ENCODE results near the gene ZNF41. TPM values are rescaled to one million over a fixed set of nuclear protein-coding genes. Genes with fewer than 3 reads are reported as not detected.
"Not testable (repeated sequence)": the region's sequence is repeated elsewhere in the genome, so short reads cannot be mapped to it uniquely, and the experiment has no call there.

The ZNF41 gene
- polyA plus RNA-seq, 3 donors: 1.3 to 3.5 (median 2.1) TPM

DNA sequence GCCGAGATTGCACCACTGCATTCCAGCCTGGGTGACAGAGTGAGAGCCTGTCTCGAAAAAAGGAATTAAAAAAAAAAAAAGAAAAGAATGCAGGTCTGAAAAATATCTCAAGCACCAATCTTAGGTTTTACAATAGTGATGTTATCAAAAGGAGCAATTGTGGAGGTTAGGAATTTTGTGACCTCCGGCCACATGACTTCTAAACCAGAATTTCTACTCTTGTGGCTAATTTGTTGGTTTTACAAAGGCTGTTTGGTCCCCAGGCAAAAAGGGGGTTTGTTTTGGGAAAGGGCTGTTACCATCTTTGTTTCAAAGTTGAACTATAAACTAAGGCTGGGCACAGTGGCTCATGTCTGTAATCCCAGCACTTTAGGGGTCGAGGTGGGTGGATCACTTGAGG, 15.4 kb upstream of the ZNF41 start:
- WGBS, 3 donors: 53 to 79% (median 75%) methylated on average over 4 of the region's 4 CpGs
- no peak overlapping the region for H3K27ac ChIP-seq (ENCODE audit: low read depth, low read length)

DNA sequence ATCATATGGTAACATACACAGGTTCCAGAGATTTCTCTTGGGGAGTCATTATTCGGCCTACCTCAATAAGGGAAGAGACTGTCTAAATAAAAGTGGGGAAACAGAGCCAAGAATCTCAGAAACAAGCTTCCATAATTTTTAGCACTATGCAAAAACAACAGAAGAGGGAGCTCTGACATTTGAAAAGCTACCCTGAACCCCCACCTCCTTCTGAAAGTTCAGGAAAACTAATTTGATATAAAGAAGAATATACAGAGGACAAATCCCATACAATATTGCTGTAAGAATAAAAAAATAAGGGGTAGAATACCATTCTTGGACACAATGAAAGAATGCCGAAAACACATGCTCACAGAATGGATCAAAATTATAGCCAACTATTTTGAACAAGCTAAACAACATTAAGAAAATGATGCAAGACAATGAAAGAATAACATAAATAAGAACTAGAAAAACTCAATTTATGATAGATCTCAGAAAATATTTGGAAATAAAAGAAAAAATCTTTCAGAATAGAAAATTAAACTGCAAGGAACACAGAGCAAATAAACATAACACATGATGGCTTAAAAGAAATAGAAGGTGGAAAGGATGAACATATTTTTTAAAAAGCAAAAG, 14.4 kb upstream of the ZNF41 start:
- 52 to 61% (median 57%) methylated on average over 2 of the region's 2 CpGs for WGBS, 3 donors

DNA sequence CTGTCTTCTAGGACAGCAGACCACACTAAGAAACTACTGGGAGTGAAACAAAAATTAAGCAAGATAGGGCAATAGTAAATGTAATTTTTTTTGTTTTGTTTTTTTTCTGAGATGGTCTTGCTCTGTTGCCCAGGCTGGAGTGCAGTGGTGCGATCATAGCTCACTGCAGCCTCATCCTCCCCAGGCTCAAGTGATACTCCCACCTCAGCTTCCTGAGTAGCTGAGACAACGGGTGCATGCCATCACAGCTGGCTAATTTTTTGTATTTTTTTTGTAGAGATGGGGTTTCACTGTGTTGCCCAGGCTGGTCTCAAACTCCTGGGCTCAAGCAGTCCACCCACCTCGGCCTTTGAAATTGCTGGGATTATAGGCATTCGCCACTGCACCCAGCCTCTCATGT, 9.1 kb upstream of the ZNF41 start:
- 77 to 87% (median 82%) methylated on average over 4 of the region's 4 CpGs for WGBS, 3 donors
- not testable (repeated sequence) for H3K27ac ChIP-seq (ENCODE audit: low read depth, low read length)

More for the DNA sequence above, 14.4 kb upstream of the ZNF41 start:
- no peak overlapping the region for H3K27ac ChIP-seq (ENCODE audit: low read depth, low read length)

DNA sequence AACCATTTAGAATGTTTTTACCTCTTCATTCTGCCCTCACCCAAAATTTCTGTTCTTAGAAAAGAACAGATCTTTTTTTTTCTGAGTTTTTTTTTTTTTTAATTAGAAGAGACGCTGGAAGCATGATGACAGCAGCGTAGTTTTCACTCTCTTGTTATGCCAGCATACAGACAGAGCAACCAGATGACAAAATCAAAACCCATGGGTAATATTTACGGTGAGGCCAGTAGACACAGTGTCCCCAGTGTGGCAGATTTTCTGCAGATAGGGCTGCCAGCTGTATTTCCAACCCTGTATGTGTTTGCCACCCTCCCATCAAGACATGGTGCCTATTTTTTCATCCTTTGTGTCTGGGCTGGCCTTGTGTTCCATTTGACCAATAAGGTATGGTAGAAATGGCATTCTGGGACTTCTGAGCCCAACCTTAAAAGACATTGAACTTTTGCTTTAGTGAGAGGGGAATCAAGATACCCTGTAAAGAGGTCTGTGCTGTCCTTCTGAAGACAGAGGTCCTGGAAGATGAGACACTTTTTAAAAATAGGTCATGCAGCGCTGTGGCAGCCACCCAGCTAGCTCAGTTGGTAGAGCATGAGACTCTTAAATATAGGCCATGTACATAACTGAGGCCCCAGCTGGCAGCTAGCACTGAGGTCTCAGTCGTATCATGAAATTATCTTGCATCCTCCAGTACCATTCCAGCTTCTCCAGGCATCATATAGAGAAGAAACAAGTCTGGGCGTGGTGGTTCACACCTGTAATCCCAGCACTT, 6.7 kb upstream of the ZNF41 start:
- WGBS, 3 donors: 71 to 92% (median 84%) methylated on average over 5 to 6 of the region's 6 CpGs
- no peak overlapping the region for H3K27ac ChIP-seq (ENCODE audit: low read depth, low read length)

DNA sequence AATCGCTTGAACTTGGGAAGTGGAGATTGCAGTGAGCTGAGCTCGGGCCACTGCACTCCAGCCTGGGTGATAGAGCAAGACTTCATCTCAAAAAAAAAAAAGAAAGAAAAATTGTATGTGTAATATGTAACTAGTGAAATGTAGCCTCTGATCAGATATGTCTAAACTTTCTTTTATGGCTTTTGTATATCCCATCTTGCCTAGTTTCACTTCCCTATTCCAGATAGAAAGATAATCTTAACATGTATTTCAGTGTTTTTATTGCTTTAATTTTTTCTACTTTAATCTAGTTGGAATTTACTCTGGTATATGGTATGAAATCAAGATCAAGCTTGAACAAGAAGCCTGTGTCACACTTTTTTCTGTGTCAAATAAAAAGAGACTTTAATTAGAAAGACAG, 1.9 kb upstream of the ZNF41 start:
- 66 to 86% (median 79%) methylated on average over 2 of the region's 2 CpGs for WGBS, 3 donors
- no peak overlapping the region for H3K27ac ChIP-seq (ENCODE audit: low read depth, low read length)

DNA sequence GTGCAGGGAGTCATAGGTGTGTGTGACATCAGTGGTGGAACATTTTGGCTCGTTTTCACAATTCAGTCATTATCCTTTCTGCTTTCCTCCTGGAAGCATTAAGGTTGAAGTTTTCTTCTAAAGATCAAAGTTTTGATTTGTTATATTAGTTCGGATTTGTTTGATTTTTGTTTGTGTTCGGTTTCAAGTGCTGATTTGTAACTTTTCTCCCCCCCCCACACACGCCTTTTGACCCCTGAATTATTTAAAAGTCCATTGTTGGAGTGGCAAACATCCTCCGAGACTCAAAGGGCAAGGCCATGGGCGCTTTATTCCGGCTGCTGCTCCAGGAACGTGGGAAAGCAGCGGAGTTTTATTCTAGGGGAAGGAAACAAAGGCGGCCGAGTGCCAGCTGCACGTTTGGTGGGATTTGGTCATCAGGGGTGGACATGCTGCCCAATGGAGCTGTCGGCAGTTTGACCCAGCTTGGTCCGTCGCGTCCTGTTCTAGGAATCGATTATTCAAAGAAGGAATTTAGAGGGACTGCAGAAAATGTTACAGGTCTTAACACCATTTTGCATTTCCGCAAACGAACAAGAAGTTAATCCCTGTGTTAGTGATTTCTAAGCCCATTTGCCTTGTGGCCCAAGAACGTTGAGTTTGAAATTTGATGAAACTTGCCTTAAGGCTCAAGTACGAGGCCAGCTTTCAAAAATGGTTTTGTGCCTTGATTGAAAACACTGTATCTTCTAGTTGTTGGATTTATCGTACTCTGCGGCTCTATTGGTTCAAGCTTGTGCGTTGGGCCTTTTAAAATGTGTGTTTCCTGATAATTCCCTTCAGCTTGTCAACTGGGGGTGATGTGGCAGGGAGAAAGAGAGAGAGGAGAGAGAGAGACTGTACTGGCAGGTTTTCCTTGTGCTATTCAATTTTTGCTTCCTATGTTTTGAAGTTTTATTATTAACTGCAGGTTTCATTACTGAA, 565 bp upstream of the ZNF41 start:
- H3K27ac ChIP-seq (ENCODE audit: low read depth, low read length): peak overlapping the region; percentile 75
- WGBS, 3 donors: 1 to 32% (median 2%) methylated on average over 24 of the region's 24 CpGs

DNA sequence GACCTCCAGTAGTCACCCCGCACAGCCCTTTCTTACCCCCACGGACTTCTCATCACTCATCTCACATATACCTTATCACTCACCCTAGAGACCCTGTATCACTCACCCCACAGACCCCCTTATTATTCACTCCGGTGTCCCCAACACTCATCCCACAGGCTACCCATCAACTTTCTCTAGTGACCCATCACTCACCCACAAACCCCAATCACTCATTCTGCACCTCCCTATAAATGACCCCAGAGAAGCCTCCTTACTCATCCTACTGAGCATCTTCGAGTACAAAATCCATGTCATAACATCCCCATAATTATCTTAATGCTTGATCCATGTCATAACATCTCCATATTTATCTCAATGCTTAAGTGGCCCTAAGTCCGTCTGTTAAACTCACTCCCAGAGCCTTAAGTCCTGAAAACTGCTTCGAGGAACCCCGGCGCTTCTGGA, 934 bp downstream of the ZNF41 start:
- 5 to 34% (median 14%) methylated on average over 8 of the region's 8 CpGs for WGBS, 3 donors
- no peak overlapping the region for H3K27ac ChIP-seq (ENCODE audit: low read depth, low read length)

DNA sequence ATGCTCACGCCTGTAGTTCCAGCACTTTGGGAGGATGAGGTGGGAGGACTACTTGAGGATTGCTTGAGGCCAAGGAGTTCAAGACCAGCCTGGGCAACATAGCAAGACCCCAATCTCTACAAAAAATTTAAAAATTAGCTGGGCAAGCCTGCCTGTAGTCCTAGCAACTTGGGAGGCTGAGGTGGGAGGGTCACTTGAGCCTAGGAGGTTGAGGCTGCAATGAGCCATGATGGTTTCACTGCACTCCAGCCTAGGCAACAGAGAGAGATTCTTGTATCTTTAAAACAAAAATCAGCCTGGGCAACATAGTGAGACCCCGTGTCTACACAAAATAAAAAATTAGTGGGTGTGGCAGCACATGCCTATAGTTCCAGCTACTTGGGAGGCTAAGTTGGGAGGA, 1.9 kb downstream of the ZNF41 start:
- WGBS, 3 donors: 83 to 91% (median 85%) methylated on average over 2 of the region's 2 CpGs
- H3K27ac ChIP-seq (ENCODE audit: low read depth, low read length): no peak overlapping the region

DNA sequence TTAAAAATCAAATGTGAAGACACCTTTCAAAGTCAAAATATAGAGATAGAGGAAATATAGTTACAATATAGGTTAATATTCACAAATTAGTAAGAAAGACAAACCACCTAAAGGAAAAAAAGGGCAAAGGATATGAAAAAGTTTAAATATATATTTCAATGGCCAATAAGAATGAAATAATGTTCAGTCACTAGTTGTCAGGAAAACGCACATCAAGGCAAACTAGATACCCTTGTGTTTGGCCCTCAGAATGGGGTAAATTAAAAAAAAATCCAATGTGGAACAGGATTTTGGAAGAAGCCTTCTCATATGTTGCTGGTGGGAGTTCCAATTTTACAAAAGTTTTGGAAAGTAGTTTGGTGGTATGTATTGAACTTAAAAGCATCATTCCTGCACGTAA, 2.4 kb downstream of the ZNF41 start:
- WGBS, 3 donors: 33 to 45% (median 35%) methylated on average over 2 of the region's 2 CpGs
- no peak overlapping the region for H3K27ac ChIP-seq (ENCODE audit: low read depth, low read length)

DNA sequence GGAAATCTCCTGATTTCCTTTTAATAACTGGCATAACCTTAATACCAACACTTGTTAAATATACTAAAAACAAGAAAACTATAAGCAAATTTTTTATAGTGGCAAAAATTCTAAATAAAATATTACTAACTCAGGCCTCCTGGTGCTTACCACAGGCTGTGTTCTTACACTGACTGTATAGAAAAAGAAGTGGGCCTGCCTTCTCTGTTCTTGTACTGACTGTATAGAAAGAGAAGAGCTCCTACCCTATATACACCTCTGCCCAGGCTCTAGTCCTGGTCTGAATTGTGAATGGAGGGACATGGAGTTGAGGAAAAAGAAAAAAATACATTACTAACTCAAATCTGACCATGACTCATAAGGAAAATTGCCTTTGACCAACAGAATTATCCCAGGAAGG, 7.5 kb downstream of the ZNF41 start:
- H3K27ac ChIP-seq (ENCODE audit: low read depth, low read length): no peak overlapping the region

DNA sequence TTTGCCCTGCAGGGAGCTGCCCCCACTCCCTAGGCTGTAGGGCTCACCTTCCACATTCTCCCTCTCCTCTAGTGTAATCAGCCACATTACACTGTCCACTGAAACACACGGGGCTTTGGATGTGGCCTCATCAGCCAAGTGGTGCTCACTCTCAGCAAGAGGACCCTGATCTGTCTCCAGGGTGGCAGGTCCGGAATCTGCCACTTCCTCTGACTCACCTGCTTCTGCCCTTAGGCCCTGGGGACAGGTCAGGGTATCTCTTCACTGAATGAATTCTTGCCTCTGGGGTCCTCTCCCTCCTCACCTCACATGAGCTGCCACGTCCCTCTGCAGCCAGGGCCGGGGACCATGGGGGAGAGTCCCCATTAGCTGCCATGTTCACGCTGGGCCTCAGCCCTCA, 15.9 kb downstream of the ZNF41 start:
- 74 to 100% (median 96%) methylated on average over 4 to 5 of the region's 5 CpGs for WGBS, 3 donors
- no peak overlapping the region for H3K27ac ChIP-seq (ENCODE audit: low read depth, low read length)

DNA sequence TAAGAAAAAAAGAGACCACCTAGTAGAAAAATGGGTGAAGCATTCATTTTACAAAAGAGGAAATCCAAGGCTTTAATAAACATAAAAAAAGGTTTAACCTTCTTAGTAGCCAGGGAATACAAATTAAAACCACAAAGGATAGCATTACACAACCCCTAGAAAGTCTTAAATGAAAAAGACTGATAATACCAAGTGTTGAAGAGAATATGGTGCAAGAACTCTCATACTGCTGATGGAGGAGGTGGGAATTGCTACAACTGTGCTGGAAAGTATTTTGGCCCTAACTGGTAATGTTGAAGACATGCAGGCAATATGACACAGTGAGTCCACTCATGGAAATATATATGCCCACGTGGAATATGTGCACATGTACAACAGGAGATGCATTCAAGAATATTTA, 22.5 kb downstream of the ZNF41 start:
- 55 to 93% (median 91%) methylated on average over 1 of the region's 1 CpG for WGBS, 3 donors
- no peak overlapping the region for H3K27ac ChIP-seq (ENCODE audit: low read depth, low read length)

DNA sequence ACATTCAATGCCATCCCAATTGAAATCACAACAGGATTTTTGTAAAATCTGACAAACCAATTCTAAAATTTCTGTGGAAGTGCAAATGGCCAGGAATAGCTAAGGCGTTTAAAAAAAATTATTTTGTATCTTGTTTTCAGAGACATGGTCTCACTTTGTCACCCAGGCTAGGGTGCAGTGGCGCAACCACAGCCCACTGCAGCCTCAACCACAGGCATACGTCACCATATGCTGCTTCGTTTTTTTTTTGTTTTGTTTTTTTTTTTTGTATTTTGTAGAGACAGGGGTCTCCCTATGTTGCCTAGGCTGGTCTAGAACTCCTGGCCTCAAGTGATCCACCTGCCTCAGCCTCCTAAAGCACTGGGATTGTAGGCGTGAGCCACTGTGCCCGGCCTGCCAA, 24.5 kb downstream of the ZNF41 start:
- WGBS, 3 donors: 83 to 100% (median 89%) methylated on average over 6 of the region's 6 CpGs
- no peak overlapping the region for H3K27ac ChIP-seq (ENCODE audit: low read depth, low read length)

DNA sequence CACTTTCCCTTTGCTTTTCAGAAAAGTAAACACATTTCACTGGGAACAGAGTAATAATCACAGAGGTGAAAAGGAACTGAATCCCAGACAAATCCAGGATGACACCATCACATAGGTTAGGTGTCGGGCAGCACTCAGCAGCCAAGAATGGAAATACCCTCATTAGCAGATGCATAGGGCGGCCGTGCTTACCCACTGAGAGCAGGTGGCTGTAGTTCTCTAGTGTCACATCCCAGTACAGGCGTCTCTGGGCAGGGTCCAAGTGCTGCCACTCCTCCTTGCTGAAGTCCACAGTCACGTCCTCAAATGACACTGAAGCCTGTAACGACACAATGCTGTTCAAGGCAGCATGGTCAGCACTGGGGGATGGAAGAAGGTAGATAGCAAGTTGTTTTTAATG, 26.9 kb downstream of the ZNF41 start:
- 77 to 96% (median 77%) methylated on average over 6 of the region's 6 CpGs for WGBS, 3 donors

DNA sequence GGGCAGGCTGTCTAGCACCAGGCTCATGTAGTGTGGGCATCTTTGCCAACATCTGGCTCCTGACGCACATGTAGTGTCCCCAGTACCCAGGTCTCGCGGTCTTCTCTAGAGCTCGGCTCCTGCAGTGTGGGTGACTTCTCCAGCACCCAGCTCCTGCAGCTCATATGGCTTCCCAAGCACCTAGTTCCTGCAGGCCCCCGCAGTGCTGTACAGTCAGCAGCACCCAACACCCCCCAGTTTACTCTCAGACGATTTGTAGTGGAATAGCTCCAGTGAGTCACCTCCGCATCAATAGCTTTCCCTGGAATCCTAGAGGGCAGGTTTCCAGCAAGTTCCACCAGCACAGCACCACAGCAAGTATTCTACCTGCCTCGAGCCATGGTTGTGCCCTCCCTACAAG, 30.9 kb downstream of the ZNF41 start:
- WGBS, 3 donors: 89 to 98% (median 97%) methylated on average over 8 of the region's 8 CpGs
- H3K27ac ChIP-seq (ENCODE audit: low read depth, low read length): no peak overlapping the region

More for the DNA sequence above, 26.9 kb downstream of the ZNF41 start:
- no peak overlapping the region for H3K27ac ChIP-seq (ENCODE audit: low read depth, low read length)

DNA sequence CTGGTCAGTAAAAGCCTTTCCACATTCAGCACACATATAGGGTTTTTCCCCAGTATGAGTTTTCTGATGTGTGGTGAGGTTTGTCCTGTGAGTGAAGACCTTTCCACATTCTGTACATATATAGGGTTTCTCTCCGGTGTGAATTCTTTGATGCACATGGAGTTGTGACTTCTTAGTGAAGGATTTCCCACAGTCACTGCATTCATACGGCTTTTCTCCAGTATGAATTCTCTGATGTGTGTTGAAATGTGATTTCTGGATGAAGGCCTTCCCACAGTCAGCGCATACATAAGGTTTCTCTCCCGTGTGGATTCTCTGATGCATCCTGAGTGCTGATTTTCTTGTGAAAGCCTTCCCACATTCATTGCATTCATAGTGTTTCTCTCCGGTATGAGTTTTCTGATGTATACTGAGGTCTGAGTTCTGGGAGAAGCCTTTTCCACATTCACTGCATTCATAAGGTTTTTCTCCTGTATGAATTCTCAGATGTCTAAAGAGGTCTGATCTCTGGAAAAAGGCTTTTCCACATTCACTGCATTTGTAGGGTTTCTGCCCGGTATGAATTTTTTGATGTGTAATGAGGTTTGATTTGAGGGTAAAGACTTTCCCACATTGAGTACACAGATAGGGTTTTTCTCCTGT, 34.7 kb downstream of the ZNF41 start:
- WGBS, 3 donors: 90 to 100% (median 97%) methylated on average over 6 of the region's 6 CpGs
- H3K27ac ChIP-seq (ENCODE audit: low read depth, low read length): no peak overlapping the region

DNA sequence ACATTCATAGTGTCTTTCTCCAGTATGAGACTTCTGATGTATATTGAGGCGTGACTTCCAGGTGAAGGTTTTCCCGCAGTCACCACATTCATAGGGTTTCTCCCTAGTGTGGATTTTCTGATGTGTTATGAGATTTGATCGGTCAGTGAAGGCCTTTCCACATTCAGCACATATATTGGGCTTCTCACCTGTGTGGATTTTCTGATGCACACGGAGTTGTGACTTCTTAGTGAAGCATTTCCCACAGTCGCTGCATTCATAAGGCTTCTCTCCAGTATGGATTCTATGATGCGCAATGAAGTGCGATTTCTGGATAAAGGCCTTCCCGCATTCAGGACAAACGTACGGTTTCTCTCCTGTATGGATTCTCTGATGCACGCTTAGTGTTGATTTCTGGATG, 35.4 kb downstream of the ZNF41 start:
- WGBS, 3 donors: 90 to 99% (median 98%) methylated on average over 11 of the region's 11 CpGs

DNA sequence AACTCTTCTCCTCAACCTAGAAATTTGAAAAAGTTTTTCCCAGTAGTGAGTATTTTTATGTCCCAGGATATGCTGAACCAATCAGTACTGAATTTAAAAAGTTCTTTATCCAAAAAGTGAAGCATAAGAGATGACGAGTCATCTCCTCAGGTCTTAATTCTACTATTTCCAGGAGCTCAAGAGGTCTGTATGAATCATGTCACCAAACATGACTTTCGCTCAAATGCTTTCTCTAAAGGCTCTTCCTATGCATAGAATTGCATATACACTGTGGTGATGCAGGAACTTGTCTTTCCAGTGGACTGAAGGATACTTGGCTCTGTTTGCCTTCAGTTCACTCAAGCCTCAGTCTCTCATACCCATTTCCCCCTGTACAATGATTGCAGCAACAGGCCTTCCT, 36.1 kb downstream of the ZNF41 start:
- no peak overlapping the region for H3K27ac ChIP-seq (ENCODE audit: low read depth, low read length)
- WGBS, 3 donors: 80 to 100% (median 100%) methylated on average over 2 of the region's 2 CpGs

More for the DNA sequence above, 35.4 kb downstream of the ZNF41 start:
- no peak overlapping the region for H3K27ac ChIP-seq (ENCODE audit: low read depth, low read length)

DNA sequence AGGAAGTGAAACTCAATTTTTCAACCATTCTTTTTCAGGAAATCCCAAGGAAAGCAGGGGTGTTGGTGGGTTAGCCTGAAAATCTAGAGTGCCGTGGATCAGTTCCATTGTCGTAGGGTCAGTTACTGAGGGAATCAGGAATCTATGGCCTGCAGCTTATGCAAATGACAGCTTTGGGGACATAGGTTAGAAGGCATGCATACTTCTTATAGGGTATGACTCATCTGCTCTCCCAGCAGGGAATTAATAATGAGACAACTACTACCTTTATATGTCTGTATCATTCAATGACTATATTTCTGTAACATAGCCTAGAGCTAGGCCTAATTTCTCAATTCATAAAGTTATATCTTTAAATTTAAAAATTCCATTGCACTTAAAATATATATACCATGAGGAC, 36.6 kb downstream of the ZNF41 start:
- 87 to 100% (median 93%) methylated on average over 2 of the region's 2 CpGs for WGBS, 3 donors

More for the DNA sequence above, 36.6 kb downstream of the ZNF41 start:
- H3K27ac ChIP-seq (ENCODE audit: low read depth, low read length): no peak overlapping the region

Measured in adipose tissue (tissue), 3 donors.